GM18526 (cell line): ENCODE results near the gene PDZD7.

Experiments
- POLR2A ChIP-seq: IDR thresholded peaks from 3 replicates; pipeline ENCODE4 v1.6.1; 2011; ENCODE audit not compliant: insufficient read length; ENCODE audit errors: extremely low read depth

The PDZD7 gene

GRCh38 chr10:101031128-101031795 is at the start of gene PDZD7, which contains the start of gene SFXN3:
Gene PDZD7 (minus strand): TSS chr10:101031129. CDS start chr10:101030219, 910 bp downstream.
Gene SFXN3 (plus strand): TSS chr10:101031234. CDS start chr10:101034695, 3,461 bp downstream.
- TF ChIP-seq POLR2A = no peak

- TF ChIP-seq POLR2A = no peak
Measured at GRCh38 chr10:101079874-101080273, 48.9 kb upstream of the PDZD7 start.

- no peak for TF ChIP-seq POLR2A
Measured at GRCh38 chr10:101076630-101077029, 45.7 kb upstream of the PDZD7 start.

GRCh38 chr10:101075775-101076174 is 44.8 kb upstream of the PDZD7 start:
- TF ChIP-seq POLR2A = no peak

GRCh38 chr10:101073631-101074030 is 42.7 kb upstream of the PDZD7 start:
- no peak for TF ChIP-seq POLR2A

- no peak for TF ChIP-seq POLR2A
Measured at GRCh38 chr10:101072923-101073322, 42.0 kb upstream of the PDZD7 start.

- TF ChIP-seq POLR2A = no peak
Measured at GRCh38 chr10:101071885-101072433, 41.0 kb upstream of the PDZD7 start.

GRCh38 chr10:101071267-101071884 is 40.4 kb upstream of the PDZD7 start:
- TF ChIP-seq POLR2A = no peak

- no peak for TF ChIP-seq POLR2A
Measured at GRCh38 chr10:101070098-101070497, 39.2 kb upstream of the PDZD7 start.

- no peak for TF ChIP-seq POLR2A
Measured at GRCh38 chr10:101069441-101069840, 38.5 kb upstream of the PDZD7 start.

GRCh38 chr10:101067356-101068083 is 36.6 kb upstream of the PDZD7 start:
- TF ChIP-seq POLR2A = no peak

GRCh38 chr10:101066896-101067355 is 36.0 kb upstream of the PDZD7 start:
- no peak for TF ChIP-seq POLR2A

GRCh38 chr10:101066146-101066895 is 35.4 kb upstream of the PDZD7 start:
- TF ChIP-seq POLR2A = no peak

- no peak for TF ChIP-seq POLR2A
Measured at GRCh38 chr10:101065481-101066145, 34.7 kb upstream of the PDZD7 start.

GRCh38 chr10:101064415-101065030 is 33.6 kb upstream of the PDZD7 start:
- no peak for TF ChIP-seq POLR2A
